DND-41 (cell line): ENCODE results near the gene DOHH.

Source experiments
- ATAC-seq: fragments of 200-7000 bp; cut with Tn5 transposase; 3 replicates; pipeline ENCODE4 v1.9.1; 2021; ENCODE audit warnings: low read depth; ENCODE audit not compliant: insufficient read depth
- DNase-seq: peaks from one replicate; pipeline ENCODE4 v3.0.0-alpha.2; 2020
- H2AFZ ChIP-seq: 2 replicates; pipeline ENCODE4 v1.6.0; 2012; ENCODE audit warnings: low read depth, low read length
- H3K27ac ChIP-seq: 2 replicates; pipeline ENCODE4 v1.5.1; 2012; ENCODE audit warnings: low read length, inconsistent platforms
- H3K27me3 ChIP-seq: fragments of 200-600 bp; sonication (generic); 2 replicates; pipeline ENCODE4 v1.6.0; 2012; ENCODE audit warnings: low read length, mild to moderate bottlenecking, inconsistent platforms; ENCODE audit not compliant: insufficient read depth, poor library complexity
- H3K36me3 ChIP-seq: 2 replicates; pipeline ENCODE4 v1.5.1; 2012; ENCODE audit warnings: low read length, inconsistent platforms; ENCODE audit not compliant: insufficient read depth
- H3K4me1 ChIP-seq: 2 replicates; pipeline ENCODE4 v1.5.1; 2012; ENCODE audit warnings: mild to moderate bottlenecking, low read length; ENCODE audit not compliant: insufficient read depth
- H3K4me2 ChIP-seq: 2 replicates; pipeline ENCODE4 v1.6.0; 2012; ENCODE audit warnings: mild to moderate bottlenecking, moderate library complexity, low read length, inconsistent platforms; ENCODE audit not compliant: insufficient read depth
- H3K4me3 ChIP-seq, 2 experiments: fragments of 200-600 bp in 1 of 2; shearing (Covaris generic) in 1 of 2; 2 replicates each; pipeline ENCODE4 v1.5.1; 2012 to 2016; ENCODE audit warnings: inconsistent platforms in 2 of 2, low read length in 2 of 2, mild to moderate bottlenecking in 2 of 2, low read depth in 1 of 2, moderate library complexity in 1 of 2
- H3K79me2 ChIP-seq: 2 replicates; pipeline ENCODE4 v1.6.0; 2012; ENCODE audit warnings: low read length, inconsistent platforms; ENCODE audit not compliant: insufficient read depth
- H3K9ac ChIP-seq: 2 replicates; pipeline ENCODE4 v1.6.0; 2012; ENCODE audit warnings: low read depth, mild to moderate bottlenecking, inconsistent platforms, low read length, moderate library complexity
- H3K9me3 ChIP-seq: 2 replicates; pipeline ENCODE4 v1.5.1; 2012; ENCODE audit warnings: low read length, moderate library complexity, mild to moderate bottlenecking, inconsistent platforms; ENCODE audit not compliant: insufficient read depth, severe bottlenecking
- H4K20me1 ChIP-seq: 2 replicates; pipeline ENCODE4 v1.6.0; 2012; ENCODE audit warnings: low read length; ENCODE audit not compliant: insufficient read depth
- CTCF ChIP-seq: IDR thresholded peaks from 2 replicates; pipeline ENCODE4 v1.5.1; 2012; ENCODE audit warnings: borderline replicate concordance, low read length, moderate library complexity, mild to moderate bottlenecking; ENCODE audit not compliant: poor library complexity, severe bottlenecking; ENCODE audit errors: extremely low read depth
- EZH2 ChIP-seq: IDR thresholded peaks from 3 replicates; pipeline ENCODE4 v1.6.1; 2012; ENCODE audit warnings: borderline replicate concordance, low read depth, mild to moderate bottlenecking, moderate library complexity, low read length, inconsistent platforms; ENCODE audit not compliant: severe bottlenecking

The DOHH gene

GRCh38 chr19:3511506-3512251 is 11.2 kb upstream of the DOHH start:
- Histone ChIP-seq H3K9ac (no peak overlapping the region), H3K36me3 (peaks cover 77% of the 10 kb centered on the region), H3K9me3 (no peaks in the 10 kb centered on the region), H3K4me1 (peaks cover 30% of the 10 kb centered on the region), H3K4me3 (no peak overlapping the region), H3K27me3 (no peaks in the 10 kb centered on the region), H2AFZ (no peak overlapping the region), H3K79me2 (peaks cover 100% of the 10 kb centered on the region), H3K27ac (no peak overlapping the region), H3K4me2 (no peak overlapping the region), H4K20me1 (peaks cover 90% of the 10 kb centered on the region)
- ATAC-seq: no peak
- DNase-seq: no peak
- TF ChIP-seq EZH2 (no peak), CTCF (no peak)

- Histone ChIP-seq H3K9ac (peak overlapping the region; percentile 6; the same call in 1 of the 2 replicates), H3K4me2 (no peak overlapping the region), H3K4me1 (peaks cover 30% of the 10 kb centered on the region), H3K4me3 (no peak overlapping the region), H3K27me3 (no peaks in the 10 kb centered on the region), H2AFZ (no peak overlapping the region), H3K9me3 (no peaks in the 10 kb centered on the region), H3K79me2 (peaks cover 96% of the 10 kb centered on the region), H4K20me1 (peaks cover 81% of the 10 kb centered on the region), H3K27ac (no peak overlapping the region), H3K36me3 (peaks cover 70% of the 10 kb centered on the region)
- ATAC-seq (no peak), DNase-seq (no peak)
- TF ChIP-seq CTCF: no peak
- TF ChIP-seq EZH2: no peak
Observed at GRCh38 chr19:3510727-3511126, 10.3 kb upstream of the DOHH start.

- DNase-seq: no peak
- H3K27ac ChIP-seq: no peak overlapping the region
- peaks cover 89% of the 10 kb centered on the region for H3K79me2 ChIP-seq
- H3K27me3 ChIP-seq: no peaks in the 10 kb centered on the region
- no peak overlapping the region for H3K4me3 ChIP-seq
- no peak for ATAC-seq
- H3K36me3 ChIP-seq: peaks cover 62% of the 10 kb centered on the region
- peaks cover 72% of the 10 kb centered on the region for H4K20me1 ChIP-seq
- H3K4me2 ChIP-seq: no peak overlapping the region
- H3K9ac ChIP-seq: no peak overlapping the region
- no peaks in the 10 kb centered on the region for H3K9me3 ChIP-seq
- TF ChIP-seq CTCF (no peak), EZH2 (no peak)
- no peak overlapping the region for H2AFZ ChIP-seq
- peaks cover 42% of the 10 kb centered on the region for H3K4me1 ChIP-seq
Observed at GRCh38 chr19:3509566-3509989, 9.1 kb upstream of the DOHH start.
